Mesenchymal stem cell (in vitro differentiated cells and primary cell): ENCODE results near the gene PTPRCAP.

ENCODE experiments used
- DNase-seq: peaks from one replicate; pipeline ENCODE4 v3.0.0-alpha.2; 2013
- H2AFZ ChIP-seq: one replicate; pipeline ENCODE4 v1.6.1; 2013; ENCODE audit warnings: low read depth, mild to moderate bottlenecking, control low read depth, inconsistent platforms, low read length, moderate library complexity
- H2AK5ac ChIP-seq: 2 replicates; pipeline ENCODE4 v1.6.1; 2013; ENCODE audit warnings: low read length, moderate library complexity, mild to moderate bottlenecking, inconsistent platforms; ENCODE audit not compliant: severe bottlenecking
- H2BK120ac ChIP-seq: one replicate; pipeline ENCODE4 v1.6.1; 2013; ENCODE audit warnings: low read depth, mild to moderate bottlenecking, inconsistent platforms, low read length, moderate library complexity
- H2BK12ac ChIP-seq, 2 experiments: one replicate each; pipeline ENCODE4 v1.6.1; 2013; ENCODE audit warnings: inconsistent platforms in 2 of 2, low read length in 2 of 2, mild to moderate bottlenecking in 2 of 2, moderate library complexity in 2 of 2, control low read depth in 1 of 2
- H2BK15ac ChIP-seq: one replicate; pipeline ENCODE4 v1.6.1; 2013; ENCODE audit warnings: mild to moderate bottlenecking, low read depth, inconsistent platforms; ENCODE audit not compliant: poor library complexity, severe bottlenecking
- H2BK5ac ChIP-seq: 2 replicates; pipeline ENCODE4 v1.6.1; 2013; ENCODE audit warnings: low read depth, mild to moderate bottlenecking, low read length, control low read depth, inconsistent platforms; ENCODE audit not compliant: poor library complexity, severe bottlenecking
- H3K14ac ChIP-seq, 2 experiments: one replicate each; pipeline ENCODE4 v1.6.1; 2013; ENCODE audit warnings: inconsistent platforms in 2 of 2, low read length in 2 of 2, control low read depth in 1 of 2, mild to moderate bottlenecking in 1 of 2, moderate library complexity in 1 of 2
- H3K18ac ChIP-seq, 2 experiments: one replicate each; pipeline ENCODE4 v1.6.1; 2013; ENCODE audit warnings: inconsistent platforms in 2 of 2, low read length in 2 of 2, control low read depth in 1 of 2, low read depth in 1 of 2, mild to moderate bottlenecking in 1 of 2
- H3K23ac ChIP-seq, 2 experiments: one replicate each; pipeline ENCODE4 v1.6.1; 2013; ENCODE audit warnings: inconsistent platforms in 2 of 2, low read length in 2 of 2, mild to moderate bottlenecking in 2 of 2, moderate library complexity in 2 of 2, control low read depth in 1 of 2
- H3K27ac ChIP-seq: 2 replicates; pipeline ENCODE4 v1.5.1; 2013; ENCODE audit warnings: mild to moderate bottlenecking, moderate library complexity, low read length, control low read depth, inconsistent platforms; ENCODE audit not compliant: poor library complexity, severe bottlenecking
- H3K27me3 ChIP-seq, 2 experiments: 2 replicates each; pipeline versions ENCODE4 v1.6.1 to v1.7.0; 2013; ENCODE audit warnings: low read length in 2 of 2, mild to moderate bottlenecking in 2 of 2, moderate library complexity in 2 of 2, control low read depth in 1 of 2, inconsistent platforms in 1 of 2; ENCODE audit not compliant: control insufficient read depth in 1 of 2, insufficient read depth in 1 of 2
- H3K36me3 ChIP-seq, 2 experiments: 2 replicates each; pipeline versions ENCODE4 v1.6.1 to v1.7.0; 2013; ENCODE audit warnings: low read length in 2 of 2, control low read depth in 1 of 2, inconsistent platforms in 1 of 2, low read depth in 1 of 2, mild to moderate bottlenecking in 1 of 2; ENCODE audit not compliant: insufficient read depth in 2 of 2, control insufficient read depth in 1 of 2
- H3K4ac ChIP-seq, 2 experiments: one replicate each; pipeline ENCODE4 v1.6.1; 2013; ENCODE audit warnings: inconsistent platforms in 2 of 2, low read length in 2 of 2, mild to moderate bottlenecking in 2 of 2, moderate library complexity in 2 of 2, control low read depth in 1 of 2, low read depth in 1 of 2
- H3K4me1 ChIP-seq: 2 replicates; pipeline ENCODE4 v1.6.1; 2013; ENCODE audit warnings: low read depth, low read length, control low read depth; ENCODE audit not compliant: control insufficient read depth, insufficient read depth
- H3K4me2 ChIP-seq: 2 replicates; pipeline ENCODE4 v1.6.1; 2013; ENCODE audit warnings: low read length, mild to moderate bottlenecking, inconsistent platforms; ENCODE audit not compliant: poor library complexity, severe bottlenecking
- H3K4me3 ChIP-seq, 2 experiments: 2 replicates each; pipeline versions ENCODE4 v1.5.1 to v1.7.0; 2013; ENCODE audit warnings: low read length in 2 of 2, mild to moderate bottlenecking in 2 of 2, control low read depth in 1 of 2, low read depth in 1 of 2; ENCODE audit not compliant: insufficient read depth in 1 of 2
- H3K79me1 ChIP-seq: replicated peaks from 2 replicates; pipeline ENCODE4 v1.6.1; 2013; ENCODE audit warnings: mild to moderate bottlenecking, control low read depth, low read length, inconsistent platforms; ENCODE audit not compliant: poor library complexity, severe bottlenecking
- H3K9ac ChIP-seq: 2 replicates; pipeline ENCODE4 v1.7.0; 2013; ENCODE audit warnings: mild to moderate bottlenecking, low read length, moderate library complexity
- H3K9me3 ChIP-seq: 2 replicates; pipeline ENCODE4 v1.7.0; 2013; ENCODE audit warnings: mild to moderate bottlenecking, low read length; ENCODE audit not compliant: control insufficient read depth
- H4K8ac ChIP-seq: one replicate; pipeline ENCODE4 v1.6.1; 2013; ENCODE audit warnings: inconsistent platforms, mild to moderate bottlenecking, low read length, moderate library complexity
- H4K91ac ChIP-seq: one replicate; pipeline ENCODE4 v1.6.1; 2013; ENCODE audit warnings: mild to moderate bottlenecking, low read length, inconsistent platforms
- WGBS: methylation state at CpG from one replicate; pipeline ENCODE4 v1.1.7; 2013; ENCODE audit warnings: mixed read lengths; 5-methylcytosine and 5-hydroxymethylcytosine counted together

The PTPRCAP gene

DNA sequence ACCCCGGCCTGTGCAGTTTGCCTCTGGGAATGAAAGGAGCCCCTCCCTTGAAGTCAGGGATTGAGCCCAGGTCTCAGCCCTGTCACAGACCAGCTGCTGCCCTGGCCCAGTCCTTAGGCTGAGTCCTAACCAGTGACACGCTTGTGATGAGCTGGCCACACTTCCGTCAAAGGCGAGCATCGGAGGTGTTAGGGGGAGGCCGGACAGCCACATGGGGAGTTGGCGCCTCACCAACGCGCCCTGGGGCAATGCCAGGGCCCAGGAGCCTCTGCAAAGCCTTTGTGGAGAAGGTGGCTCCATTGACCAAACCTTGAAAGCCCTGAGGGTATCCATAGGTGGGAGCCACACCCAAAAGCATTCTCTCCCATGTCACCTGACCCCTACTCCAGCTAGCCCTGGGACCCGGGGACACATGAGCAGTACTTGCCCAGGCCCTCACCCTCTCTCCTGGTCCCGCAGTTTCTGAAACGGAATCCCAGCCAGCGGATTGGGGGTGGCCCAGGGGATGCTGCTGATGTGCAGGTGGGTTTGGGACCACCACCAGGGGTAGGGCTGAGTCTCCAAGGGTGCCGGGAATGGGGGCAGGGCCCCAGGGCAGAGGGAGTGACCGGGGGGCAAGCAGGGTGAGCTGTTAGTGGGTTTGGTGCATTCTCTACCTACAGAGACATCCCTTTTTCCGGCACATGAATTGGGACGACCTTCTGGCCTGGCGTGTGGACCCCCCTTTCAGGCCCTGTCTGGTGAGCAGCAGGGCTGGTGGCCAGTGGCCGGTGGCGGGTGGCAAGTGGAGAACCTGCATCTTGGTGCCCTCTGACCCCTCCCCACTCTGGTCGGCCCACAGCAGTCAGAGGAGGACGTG is 3.7 kb downstream of the PTPRCAP start:
- H3K4ac ChIP-seq, result no peak overlapping the region
- no peak overlapping the region for H2BK12ac ChIP-seq
- no peaks in the 10 kb centered on the region for H3K27me3 ChIP-seq
- peak overlapping the region; percentile 41 for H2AK5ac ChIP-seq
- H2BK5ac ChIP-seq, result no peak overlapping the region
- no peak overlapping the region for H3K9ac ChIP-seq
- peaks cover 40% of the 10 kb centered on the region for H3K79me1 ChIP-seq
- H4K91ac ChIP-seq, result no peak overlapping the region
- H4K8ac ChIP-seq, result no peak overlapping the region
- peaks cover 62 to 79% of the 10 kb centered on the region in 2 experiments for H3K36me3 ChIP-seq
- H3K27ac ChIP-seq, result no peak overlapping the region
- DNase-seq, result no peak
- H3K23ac ChIP-seq, result no peak overlapping the region
- H2BK120ac ChIP-seq, result no peak overlapping the region
- no peaks in the 10 kb centered on the region for H3K9me3 ChIP-seq
- H3K4me3 ChIP-seq, result no peak overlapping the region
- H3K18ac ChIP-seq, result no peak overlapping the region
- H3K4me2 ChIP-seq, result no peak overlapping the region
- WGBS, result 92% methylated on average over 22 of the region's 22 CpGs
- H2AFZ ChIP-seq, result no peak overlapping the region
- H2BK15ac ChIP-seq, result no peak overlapping the region
- H3K4me1 ChIP-seq, result peaks cover 46% of the 10 kb centered on the region
- H3K14ac ChIP-seq, result no peak overlapping the region

DNA sequence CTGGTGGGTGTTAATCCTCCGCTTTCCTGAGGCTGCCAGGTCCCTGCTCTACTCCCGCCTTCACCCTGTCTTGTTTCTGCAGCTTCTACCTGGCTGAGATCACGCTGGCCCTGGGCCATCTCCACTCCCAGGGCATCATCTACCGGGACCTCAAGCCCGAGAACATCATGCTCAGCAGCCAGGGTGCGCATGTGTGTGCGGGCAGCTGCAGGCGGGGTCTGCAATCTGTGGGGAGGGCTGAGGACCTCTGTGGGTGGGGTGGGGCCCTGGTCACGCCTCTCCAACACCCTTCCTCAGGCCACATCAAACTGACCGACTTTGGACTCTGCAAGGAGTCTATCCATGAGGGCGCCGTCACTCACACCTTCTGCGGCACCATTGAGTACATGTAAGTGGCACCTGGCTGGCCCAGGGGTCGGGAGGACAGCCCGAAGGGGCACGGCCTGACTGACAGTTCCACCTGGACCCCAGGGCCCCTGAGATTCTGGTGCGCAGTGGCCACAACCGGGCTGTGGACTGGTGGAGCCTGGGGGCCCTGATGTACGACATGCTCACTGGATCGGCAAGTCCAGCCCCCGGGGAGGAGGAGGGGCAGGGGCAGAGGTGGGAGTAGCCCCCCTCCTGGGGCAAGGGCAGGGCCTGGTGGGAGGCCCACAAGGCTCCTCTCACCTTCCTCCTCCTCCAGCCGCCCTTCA is 4.7 kb downstream of the PTPRCAP start:
- Histone ChIP-seq H3K9me3 (no peaks in the 10 kb centered on the region), H3K14ac (no peak overlapping the region), H3K4me2 (no peak overlapping the region), H3K4me1 (peaks cover 40% of the 10 kb centered on the region), H4K8ac (no peak overlapping the region), H3K4me3 (no peak overlapping the region), H3K4ac (no peak overlapping the region), H3K23ac (no peak overlapping the region), H2AFZ (no peak overlapping the region), H3K27ac (no peak overlapping the region), H2BK120ac (no peak overlapping the region), H3K27me3 (no peaks in the 10 kb centered on the region), H3K36me3 (peaks cover 59 to 70% of the 10 kb centered on the region in 2 experiments), H3K18ac (no peak overlapping the region), H2AK5ac (no peak overlapping the region), H4K91ac (no peak overlapping the region), H3K79me1 (peaks cover 40% of the 10 kb centered on the region), H2BK12ac (no peak overlapping the region), H2BK5ac (no peak overlapping the region), H2BK15ac (no peak overlapping the region), H3K9ac (no peak overlapping the region)
- DNase-seq, result no peak
- 95% methylated on average over 22 of the region's 22 CpGs for whole genome bisulfite sequencing

DNA sequence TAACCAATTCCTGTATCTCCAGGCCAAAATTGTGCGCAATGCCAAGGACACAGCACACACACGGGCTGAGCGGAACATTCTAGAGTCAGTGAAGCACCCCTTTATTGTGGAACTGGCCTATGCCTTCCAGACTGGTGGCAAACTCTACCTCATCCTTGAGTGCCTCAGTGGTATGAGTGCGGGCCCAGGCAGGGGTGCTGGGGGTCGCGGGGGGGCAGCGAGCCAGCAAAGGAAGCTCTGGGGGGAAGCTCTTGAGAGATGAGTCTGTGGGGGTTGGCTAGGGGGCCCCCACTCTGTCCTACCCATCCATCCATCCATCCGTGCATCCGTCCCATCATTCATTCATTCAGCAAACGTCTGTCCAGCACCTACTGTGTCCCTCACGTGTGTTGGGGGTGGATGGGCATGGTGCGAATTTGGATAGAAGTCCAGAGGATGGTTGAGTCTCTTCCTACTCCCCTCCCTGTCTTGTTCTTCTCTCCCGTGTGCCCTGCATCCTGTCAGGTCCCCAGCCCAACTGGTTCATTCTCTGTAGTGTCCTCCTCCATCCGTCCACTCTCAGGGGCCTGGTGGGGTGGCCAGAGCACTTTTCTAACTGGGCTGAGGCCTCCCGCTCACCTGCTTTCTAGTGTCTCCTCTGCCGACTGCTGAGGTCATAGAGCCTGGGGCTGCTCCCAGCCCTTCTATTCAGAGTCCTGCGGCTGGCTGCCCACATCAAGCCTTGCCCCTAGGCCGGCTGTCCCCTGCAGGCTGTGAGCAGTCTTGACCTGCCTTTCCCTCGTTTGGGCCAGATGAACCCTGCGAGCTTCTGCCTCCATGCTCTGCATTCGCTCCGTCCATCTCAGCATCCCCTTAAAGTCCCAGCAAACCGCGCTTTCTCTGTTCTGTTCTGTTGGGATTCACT is 5.9 kb downstream of the PTPRCAP start:
- Histone ChIP-seq H2BK15ac (no peak overlapping the region), H3K27me3 (no peaks in the 10 kb centered on the region), H4K91ac (no peak overlapping the region), H3K14ac (no peak overlapping the region), H3K9ac (no peak overlapping the region), H2BK5ac (no peak overlapping the region), H4K8ac (no peak overlapping the region), H2AFZ (no peak overlapping the region), H3K4me2 (no peak overlapping the region), H3K9me3 (no peaks in the 10 kb centered on the region), H3K18ac (no peak overlapping the region), H3K4me1 (peaks cover 30% of the 10 kb centered on the region), H3K36me3 (peaks cover 53 to 64% of the 10 kb centered on the region in 2 experiments), H3K4ac (no peak overlapping the region), H2BK120ac (no peak overlapping the region), H2BK12ac (no peak overlapping the region), H2AK5ac (no peak overlapping the region), H3K4me3 (no peak overlapping the region), H3K79me1 (peaks cover 40% of the 10 kb centered on the region), H3K27ac (no peak overlapping the region), H3K23ac (no peak overlapping the region)
- DNase-seq, result no peak
- 95% methylated on average over 20 of the region's 24 CpGs for WGBS
